Amygdala (tissue), 56 donors: ENCODE measurements around the gene CRHR2.

Experiments used
- DNase-seq, 56 donors: peaks; one replicate each; lab custom pipeline; 2025; lab: John Stamatoyannopoulos, UW

Gene CRHR2

DNA sequence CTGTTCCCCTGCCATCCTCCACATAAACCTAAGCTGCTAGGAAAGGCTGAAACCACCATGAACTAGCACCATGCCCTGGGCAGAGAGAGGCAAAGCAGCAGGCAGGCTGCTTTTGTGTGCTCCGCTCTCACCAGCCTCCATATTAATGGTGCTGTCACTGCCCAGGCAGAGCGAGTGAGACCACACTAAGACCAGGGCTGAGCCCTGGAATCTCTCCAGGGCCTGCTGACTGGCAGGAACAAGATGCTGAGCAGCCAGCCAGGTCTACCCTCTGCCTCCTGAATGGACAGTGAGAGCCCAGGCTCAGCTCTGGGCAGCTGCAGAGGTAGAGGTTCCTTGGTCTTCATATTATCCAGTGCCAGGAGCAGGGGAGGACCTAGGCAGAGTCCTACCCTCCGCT lies 1.6 kb upstream of the CRHR2 start:
- peak in 4 of 56 donors; percentile 12 to 24 (median 14) for DNase-seq

- no peak for DNase-seq
Measured at GRCh38 chr7:30683306-30683705, 1.1 kb upstream of the CRHR2 start.

GRCh38 chr7:30681815-30682211 lies 443 bp downstream of the CRHR2 start:
- no peak for DNase-seq

- DNase-seq, result no peak
Measured at GRCh38 chr7:30681331-30681797, 892 bp downstream of the CRHR2 start.

DNA sequence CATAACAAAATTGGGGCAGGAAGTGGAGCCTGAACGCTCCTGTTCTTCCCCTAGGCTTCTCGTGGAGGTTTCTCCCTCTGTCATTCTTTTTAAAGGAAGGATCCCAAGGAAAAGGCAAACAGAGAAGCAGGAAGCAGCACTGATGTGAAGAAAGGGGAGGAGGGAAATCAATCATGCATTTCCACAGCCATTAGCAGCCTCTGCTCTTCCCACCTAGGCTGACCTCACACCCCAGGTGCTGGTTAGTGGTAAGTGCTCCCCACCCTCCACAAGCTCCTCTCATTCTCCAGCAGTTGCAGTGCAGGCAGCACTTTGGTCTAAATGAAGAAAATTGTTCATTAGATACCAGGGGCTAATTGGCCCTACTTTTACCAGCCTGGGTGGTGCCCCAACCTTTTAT lies 2.6 kb downstream of the CRHR2 start:
- DNase-seq, result no peak

DNA sequence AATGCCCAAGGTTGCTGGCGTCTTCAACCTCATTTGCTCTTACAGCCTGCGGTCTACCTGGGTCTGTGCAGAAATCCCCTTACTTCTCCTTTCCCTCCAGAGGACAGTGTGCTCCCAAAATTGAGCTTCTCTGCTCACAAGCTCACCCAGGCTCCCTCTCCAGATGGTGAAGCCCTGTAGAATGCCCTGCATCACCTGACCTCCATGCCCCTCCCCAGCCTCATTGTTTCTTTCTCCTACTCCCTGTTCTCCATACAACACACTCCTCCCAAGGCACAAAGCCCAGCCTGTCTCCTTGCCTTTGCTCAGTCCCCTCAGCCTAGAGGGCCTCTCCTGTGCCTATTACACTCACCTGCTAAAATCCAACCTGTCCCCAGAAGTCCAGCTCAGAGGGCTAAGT lies 3.5 kb downstream of the CRHR2 start:
- DNase-seq, result no peak

DNA sequence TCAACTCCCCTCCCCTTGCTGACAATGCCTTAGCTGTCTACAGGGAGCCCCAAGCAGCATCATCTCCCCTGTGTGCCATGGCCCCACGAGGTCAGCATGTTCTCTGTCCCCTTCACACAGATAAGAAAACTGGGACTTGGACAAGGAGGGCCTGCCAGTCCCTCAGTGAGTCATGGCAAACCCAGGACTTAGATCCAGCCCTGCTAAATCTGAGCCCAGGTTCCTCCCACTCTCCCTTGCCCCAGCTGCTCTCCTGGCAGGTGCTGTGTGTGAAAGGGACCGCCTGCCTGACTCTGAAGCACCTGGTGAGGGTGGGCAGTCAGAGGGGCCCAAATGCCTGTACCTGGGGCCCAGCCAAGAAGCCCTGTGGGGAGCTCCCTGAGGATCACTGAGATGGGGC lies 7.4 kb downstream of the CRHR2 start:
- DNase-seq, result no peak

DNA sequence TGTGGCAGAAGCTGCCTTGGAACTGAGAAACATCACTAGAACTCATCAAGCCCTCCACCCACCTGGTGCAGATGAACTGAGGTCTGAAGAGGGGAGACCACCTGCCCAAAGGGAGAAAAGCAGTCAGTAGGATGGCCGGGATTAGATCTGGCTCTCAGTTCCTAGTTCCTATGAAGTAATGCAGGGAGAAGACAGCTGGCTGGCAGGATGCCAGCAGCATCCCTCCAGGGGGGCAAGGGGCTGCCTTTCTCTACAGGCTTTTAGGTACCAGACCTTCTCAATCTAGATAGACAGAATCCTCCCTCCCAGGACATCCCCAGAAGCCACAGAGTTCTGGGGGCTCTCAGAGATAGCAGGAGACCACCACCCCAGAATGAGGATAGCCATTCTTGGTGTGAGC lies 7.8 kb downstream of the CRHR2 start:
- DNase-seq, result no peak

DNA sequence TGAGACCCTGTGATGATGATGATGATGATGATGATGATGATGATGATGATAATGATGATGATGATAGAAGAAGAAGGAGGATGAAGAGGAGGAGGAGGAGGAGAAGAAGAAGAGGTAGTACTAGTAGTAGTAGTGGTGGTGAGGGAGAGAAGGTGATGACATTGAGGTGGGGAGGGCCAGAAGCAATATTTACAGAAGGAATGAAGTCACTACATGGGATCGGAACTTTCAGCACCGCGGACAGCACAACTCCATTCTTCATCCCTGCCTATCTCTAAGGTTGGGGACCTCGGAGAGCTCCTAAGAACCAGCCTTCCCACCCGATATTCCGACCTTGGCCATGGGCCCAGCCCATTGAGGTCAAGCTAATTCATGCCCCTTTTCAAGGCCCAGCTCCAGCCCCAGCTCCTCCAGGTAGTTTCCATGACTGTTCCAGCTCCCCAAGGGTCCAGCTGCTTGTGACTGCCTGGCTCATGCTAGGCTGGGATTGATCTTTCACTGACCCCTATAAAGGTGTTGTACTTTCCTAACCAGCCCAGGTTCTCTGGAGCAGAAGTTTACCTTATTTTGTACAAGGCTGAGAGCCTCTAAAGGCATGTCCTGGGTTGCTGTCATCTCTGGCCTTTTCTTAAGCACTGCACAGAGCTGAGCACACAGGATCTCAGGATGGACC lies 10.3 kb downstream of the CRHR2 start:
- DNase-seq, result no peak

GRCh38 chr7:30668102-30668501 lies 14.2 kb downstream of the CRHR2 start:
- no peak for DNase-seq

DNA sequence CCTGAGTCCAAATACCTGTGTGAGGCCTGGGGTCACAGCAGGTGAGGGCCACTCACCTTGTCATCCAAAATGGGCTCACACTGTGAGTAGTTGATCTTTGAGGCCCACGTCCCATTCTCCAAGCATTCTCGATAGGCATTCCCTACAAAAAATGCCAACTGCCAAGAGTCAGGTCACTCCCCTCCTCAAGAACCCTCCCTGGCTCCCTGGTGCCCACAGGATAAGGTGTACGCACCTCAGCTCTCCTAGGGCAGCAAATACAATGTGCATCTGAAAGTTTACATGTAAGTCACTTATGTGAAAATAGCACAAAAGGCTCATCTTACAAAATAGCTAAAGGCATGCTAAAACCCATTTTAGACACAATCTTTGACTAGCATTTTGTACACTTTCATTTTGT lies 15.1 kb downstream of the CRHR2 start:
- no peak for DNase-seq

DNA sequence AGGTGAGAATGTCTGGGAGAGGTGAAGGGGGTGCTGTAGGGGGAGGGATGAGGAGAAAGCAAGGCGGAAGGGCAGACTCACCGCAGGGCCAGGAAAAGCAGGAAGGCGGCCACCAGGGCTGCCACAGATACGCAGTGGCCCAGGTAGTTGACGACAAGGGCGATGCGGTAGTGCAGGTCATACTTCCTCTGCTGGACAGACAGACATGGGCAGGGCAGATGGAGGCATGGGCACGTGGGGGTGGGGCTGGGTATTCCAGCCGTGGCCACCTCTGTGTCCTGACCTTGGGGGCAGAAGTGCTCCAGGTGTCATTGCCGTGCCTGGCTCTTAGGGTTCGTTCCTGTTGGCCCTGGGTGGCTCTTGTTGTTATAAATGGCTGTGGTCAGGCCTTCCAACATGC lies 16.8 kb downstream of the CRHR2 start:
- no peak for DNase-seq

GRCh38 chr7:30665043-30665442 lies 17.2 kb downstream of the CRHR2 start:
- no peak for DNase-seq

DNA sequence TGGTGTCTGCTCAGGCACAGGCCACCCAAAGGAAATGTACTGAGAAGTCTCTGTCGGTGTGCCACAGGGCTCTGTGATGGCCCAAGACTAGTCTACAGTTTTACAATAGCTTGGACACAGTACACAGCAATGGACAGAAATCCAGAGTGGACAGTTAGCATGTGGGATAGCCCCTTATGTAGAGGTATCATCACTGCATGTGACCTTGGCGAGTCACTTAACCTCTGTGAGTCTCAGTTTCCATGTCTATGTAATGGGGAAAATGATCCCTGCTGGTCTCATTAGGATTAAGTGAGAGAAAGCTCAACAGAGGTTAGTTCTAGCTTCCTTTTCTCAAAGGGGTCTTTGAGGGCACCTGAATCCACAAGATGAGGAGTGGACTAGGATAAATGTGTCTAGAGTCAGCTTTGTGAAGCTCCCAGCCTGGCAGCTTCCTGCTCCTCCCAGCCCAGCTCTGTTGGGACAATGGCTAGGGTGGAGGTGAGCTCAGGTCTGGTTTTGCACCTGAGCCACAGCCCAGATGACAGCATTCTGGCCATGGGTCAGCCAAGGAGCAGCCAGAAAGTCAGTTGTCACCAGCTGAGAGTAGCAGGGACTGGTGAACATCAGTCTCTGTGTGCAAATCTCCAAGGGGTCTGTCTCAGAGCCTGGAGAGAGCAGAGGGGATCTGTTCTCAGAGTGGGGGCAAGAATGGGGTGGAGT lies 17.9 kb downstream of the CRHR2 start:
- no peak for DNase-seq

DNA sequence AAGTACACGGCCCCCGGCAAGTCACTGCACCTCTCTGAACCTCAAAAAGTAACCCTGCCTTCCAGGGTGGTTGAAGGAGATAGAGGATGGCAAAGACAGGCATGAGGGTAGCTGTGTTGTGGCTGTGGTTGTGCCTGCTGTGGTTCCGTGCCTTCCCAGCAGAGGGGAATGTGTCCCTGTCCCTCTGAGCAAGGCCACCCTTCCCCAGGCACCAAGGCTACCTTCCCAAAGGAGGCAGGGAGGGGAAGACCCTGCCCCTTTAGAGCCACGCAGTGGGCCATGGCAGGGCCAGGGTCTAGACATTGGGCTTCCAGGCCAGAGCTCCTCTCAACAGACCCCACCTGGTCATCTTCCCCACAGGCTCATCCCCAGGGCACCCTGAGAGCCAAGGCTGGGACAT lies 18.8 kb downstream of the CRHR2 start:
- DNase-seq, result no peak

- DNase-seq, result no peak
Measured at GRCh38 chr7:30662431-30662939, 19.8 kb downstream of the CRHR2 start.

GRCh38 chr7:30661926-30662325 lies 20.3 kb downstream of the CRHR2 start:
- DNase-seq, result no peak

DNA sequence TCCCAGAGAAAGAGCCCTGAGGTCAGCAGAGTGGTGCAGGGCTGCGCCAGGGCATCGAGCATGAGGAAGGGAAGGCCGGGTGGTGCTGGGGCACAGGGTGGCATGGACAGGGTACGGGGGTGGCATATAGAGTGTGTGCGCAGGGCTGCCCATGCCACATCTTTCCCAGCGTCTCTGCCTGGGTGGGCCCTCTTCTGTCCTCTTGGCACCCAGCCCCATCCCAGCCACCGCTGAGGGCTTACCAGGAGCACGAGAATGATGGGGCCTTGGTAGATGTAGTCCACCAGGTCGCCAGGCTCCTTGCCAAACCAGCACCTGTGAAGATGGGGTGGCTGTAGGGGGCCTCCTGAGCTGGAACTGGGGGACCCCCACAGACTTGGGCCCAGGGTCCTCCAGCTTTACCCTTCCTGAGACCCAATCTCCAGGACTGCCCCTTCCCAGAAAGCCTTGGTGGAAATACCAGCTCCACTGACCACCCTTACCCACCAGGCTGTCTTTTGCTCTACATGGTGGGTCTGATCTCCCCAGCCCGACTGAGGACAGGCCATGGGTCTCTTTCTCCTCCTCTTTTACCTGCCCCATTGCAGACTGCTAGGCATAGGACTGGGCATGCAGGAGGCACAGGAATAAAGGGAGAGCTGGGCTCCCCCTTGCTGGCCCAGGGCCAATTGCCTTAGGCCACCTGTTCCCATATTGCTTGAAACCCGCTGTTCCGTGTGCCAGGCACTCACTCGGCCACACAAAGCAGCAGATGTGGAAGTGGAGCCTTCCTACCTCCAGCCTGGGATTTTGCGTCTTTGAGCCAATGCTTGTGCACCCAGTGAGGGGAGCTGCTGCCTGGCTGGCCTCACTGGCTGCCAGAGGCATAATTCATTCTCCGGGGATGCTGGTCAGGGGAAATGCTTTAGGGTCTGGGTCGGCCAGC lies 21.7 kb downstream of the CRHR2 start:
- no peak for DNase-seq

DNA sequence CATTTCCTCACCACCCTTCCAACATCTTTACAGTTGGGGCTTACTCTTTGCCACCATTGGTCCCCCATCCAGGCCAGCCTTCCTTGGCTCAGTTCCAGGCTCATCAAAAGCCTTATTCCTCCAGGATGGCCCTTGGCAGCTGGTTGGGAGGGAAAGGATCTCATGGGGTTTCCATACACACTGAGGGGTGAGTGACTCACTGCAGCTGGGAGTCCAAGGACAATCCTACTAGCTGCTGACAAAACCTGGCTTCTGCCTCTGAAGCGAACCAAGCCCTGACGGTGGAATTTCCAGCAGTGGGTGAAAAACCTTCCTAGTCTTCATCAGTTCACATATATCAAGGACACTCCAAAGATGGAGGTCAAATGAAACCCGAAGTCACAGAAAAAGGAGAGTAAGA lies 22.9 kb downstream of the CRHR2 start:
- no peak for DNase-seq

GRCh38 chr7:30658479-30659074 lies 23.7 kb downstream of the CRHR2 start:
- DNase-seq, result no peak

GRCh38 chr7:30657131-30657530 lies 25.1 kb downstream of the CRHR2 start:
- DNase-seq, result no peak
